Measurements from ENCODE around the gene RFESD.

RFESD gene

DNA sequence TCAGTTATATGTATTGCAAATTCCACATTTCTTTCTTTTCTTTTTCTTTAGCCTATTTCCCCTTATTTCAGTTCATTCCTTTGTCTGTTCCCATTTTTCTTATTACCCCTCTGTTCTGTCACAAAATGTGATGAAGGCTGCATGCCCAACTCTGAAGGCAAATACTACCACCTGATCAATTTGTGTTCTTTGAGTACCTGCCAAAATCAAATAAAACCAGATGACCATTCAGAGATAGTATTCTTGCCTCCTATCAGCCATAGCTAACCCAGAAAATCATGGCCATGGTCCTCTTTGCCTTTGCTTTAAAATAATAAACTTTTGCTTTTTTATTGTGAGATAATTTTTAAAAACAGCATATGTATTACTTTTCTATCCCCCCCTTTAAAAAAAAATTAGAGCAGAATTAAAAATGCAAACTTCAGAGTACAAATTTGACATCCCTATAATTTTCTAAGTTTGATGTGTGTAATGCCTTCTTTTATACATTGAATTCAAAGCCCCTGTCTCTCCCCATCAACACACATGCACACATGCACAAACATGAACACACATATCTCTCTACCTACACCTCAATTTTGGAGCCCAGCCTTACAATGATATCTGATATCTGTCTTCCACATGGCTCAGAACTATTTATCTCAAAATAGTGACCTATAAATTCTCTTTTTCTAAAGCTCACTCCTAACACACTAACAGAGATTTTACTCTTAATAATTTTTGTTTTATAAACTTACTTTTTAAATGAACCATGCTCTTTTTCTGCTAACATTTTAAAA, 3.5 kb downstream of the RFESD start:
- H3K4me3 ChIP-seq (ENCODE audit: low read depth, low read length): no peak overlapping the region
- TF ChIP-seq, protein P1, sequence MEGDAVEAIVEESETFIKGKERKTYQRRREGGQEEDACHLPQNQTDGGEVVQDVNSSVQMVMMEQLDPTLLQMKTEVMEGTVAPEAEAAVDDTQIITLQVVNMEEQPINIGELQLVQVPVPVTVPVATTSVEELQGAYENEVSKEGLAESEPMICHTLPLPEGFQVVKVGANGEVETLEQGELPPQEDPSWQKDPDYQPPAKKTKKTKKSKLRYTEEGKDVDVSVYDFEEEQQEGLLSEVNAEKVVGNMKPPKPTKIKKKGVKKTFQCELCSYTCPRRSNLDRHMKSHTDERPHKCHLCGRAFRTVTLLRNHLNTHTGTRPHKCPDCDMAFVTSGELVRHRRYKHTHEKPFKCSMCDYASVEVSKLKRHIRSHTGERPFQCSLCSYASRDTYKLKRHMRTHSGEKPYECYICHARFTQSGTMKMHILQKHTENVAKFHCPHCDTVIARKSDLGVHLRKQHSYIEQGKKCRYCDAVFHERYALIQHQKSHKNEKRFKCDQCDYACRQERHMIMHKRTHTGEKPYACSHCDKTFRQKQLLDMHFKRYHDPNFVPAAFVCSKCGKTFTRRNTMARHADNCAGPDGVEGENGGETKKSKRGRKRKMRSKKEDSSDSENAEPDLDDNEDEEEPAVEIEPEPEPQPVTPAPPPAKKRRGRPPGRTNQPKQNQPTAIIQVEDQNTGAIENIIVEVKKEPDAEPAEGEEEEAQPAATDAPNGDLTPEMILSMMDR (IDR thresholded peaks at IDR 0.05; ENCODE audit: borderline replicate concordance, insufficient read depth, low read depth, low read length): no peak

DNA sequence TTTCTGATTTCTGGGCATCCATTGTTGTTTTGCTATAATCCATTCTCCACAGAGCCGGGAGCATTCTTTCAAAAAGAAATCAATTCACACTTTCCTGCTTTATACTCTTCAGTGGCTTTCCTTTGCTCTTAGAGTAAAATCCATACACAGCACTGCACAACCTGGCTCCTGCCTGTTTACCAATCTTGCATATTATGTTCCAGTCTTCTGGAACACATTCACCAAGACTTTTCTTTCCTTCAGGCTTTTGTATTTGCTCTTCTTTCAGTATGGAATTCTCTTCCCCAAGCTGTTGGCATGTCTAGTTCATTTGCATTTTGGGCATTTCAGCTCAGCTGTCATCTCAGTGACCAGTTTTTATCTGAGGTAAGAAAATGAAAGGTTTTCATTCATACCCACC, 6.3 kb downstream of the RFESD start:
- H3K4me3 ChIP-seq (ENCODE audit: low read depth, low read length): no peak overlapping the region
- TF ChIP-seq, protein P1 (IDR thresholded peaks at IDR 0.05; ENCODE audit: borderline replicate concordance, insufficient read depth, low read depth, low read length): no peak

DNA sequence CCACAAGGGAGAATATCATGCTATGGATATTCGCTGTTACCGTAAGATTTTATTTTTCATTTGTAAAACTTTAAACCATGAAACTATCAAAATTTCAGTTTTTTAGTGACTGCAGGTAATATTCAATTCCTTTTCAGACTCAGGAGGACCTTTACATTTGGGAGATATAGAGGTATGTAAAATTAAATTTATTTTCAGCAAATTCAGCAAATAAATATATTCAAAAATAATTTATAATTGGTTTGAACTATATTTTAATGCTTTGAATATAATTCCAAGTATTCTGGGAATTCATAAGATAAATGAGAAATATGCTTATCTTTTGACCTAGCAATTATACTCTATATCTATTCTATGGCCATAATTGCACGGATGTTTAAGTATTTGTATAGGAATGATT, 7.6 kb downstream of the RFESD start:
- no peak overlapping the region for H3K4me3 ChIP-seq (ENCODE audit: low read depth, low read length)
- TF ChIP-seq, protein P1 (IDR thresholded peaks at IDR 0.05; ENCODE audit: borderline replicate concordance, insufficient read depth, low read depth, low read length): no peak

DNA sequence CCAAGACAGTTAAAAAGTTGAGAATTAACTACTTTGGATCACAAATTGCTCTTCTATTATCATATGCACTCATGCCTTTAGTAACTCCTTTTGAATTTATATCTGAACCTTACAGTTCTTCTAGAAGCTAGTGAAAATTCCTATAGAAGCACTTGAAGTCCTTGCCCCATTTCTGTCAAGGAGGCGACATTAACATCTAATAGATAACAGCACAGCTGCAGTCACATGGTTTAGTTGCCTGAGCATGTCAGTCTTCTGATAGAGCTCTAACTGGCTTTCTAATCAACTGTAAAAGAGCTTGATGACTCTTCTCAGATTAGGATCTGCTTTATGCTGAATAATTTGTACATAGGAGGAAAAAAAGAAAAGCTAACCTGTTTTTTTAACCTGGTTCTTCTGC, 9.0 kb downstream of the RFESD start:
- no peak overlapping the region for H3K4me3 ChIP-seq (ENCODE audit: low read depth, low read length)
- TF ChIP-seq, protein P1 (IDR thresholded peaks at IDR 0.05; ENCODE audit: borderline replicate concordance, insufficient read depth, low read depth, low read length): no peak

DNA sequence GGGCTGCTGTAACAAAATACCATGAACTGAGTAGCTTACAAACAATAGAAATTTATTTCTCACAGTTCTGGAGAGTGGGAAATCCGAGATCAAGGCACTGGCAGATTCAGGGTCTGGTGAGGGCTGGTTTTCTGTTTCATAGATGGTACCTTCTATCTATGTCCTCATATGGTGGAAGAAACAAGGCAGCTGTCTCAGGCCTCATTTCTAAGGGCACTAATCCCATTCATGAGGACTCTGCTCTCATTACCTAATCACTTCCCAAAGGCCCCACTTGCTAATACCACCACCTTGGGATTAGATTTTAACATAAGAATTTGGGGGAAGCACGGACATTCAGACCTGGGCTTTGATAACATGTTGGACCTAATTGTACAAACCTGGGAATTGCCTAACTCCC, 13.5 kb downstream of the RFESD start:
- TF ChIP-seq, protein P1 (IDR thresholded peaks at IDR 0.05; ENCODE audit: borderline replicate concordance, insufficient read depth, low read depth, low read length): no peak
- H3K4me3 ChIP-seq (ENCODE audit: low read depth, low read length): no peak overlapping the region

DNA sequence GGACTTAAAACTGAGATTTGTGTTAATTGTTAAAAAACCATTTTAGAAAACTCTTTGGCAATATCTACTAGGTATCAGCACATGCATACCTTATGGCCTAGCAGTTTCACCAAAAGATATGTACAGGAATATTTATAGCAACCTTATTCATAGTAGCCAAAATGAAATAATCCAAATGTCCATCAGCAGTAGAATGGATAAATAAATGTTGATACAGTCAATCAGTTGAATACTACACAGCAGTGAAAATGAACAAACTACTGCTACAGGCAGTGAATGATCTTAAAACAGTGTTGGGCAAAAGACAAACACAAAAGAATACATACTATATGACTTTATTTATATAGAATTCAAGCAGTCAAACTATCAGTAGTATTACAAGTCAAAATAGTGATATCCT, 16.4 kb downstream of the RFESD start:
- no peak overlapping the region for H3K4me3 ChIP-seq (ENCODE audit: low read depth, low read length)
- TF ChIP-seq, protein P1 (IDR thresholded peaks at IDR 0.05; ENCODE audit: borderline replicate concordance, insufficient read depth, low read depth, low read length): no peak

DNA sequence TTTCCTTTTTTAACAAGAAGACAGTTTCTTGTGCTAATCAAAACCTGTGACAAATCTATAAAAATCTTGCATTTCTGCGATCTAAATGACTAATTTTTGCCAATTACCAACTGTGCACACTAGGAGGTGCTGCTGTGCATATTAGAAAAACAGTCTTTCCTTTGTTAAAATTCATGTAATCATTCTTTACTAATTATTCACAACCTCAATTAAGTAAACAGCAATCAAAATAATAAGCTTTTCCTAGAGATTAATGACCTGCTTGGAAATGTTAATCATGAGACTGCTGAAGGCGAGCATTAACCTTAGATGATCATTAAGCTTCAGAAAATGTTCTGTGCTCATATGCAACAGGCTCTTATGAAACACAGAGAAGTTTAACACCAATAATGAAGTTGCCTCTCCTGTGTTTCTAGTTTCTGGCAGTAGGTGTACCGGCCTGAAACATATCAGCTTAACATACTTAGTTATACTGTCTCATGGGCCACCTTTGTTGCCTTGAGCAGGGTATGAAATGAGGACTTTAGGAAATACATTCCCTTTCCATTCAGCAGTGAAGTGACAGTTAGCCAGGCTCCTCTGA, 17.7 kb downstream of the RFESD start:
- no peak overlapping the region for H3K4me3 ChIP-seq (ENCODE audit: low read depth, low read length)
- TF ChIP-seq, protein P1 (IDR thresholded peaks at IDR 0.05; ENCODE audit: borderline replicate concordance, insufficient read depth, low read depth, low read length): peak; percentile 50; the same call in 1 of the 2 replicates

All from GM12875 (cell line).